ENCODE results near the gene PGLYRP1. TPM values are rescaled to one million over a fixed set of nuclear protein-coding genes. Genes with fewer than 3 reads are reported as not detected.

Gene PGLYRP1
- total RNA-seq, 1 experiment from 2014 or later: not detected

- H3K27me3 ChIP-seq (ENCODE audit: insufficient read depth, low read length): peaks cover 30% of the 10 kb centered on the region
- ChIA-PET POLR2A (no interaction called here), RAD21 (ENCODE audit: low non-redundant PET in 1 of 2, low total read pairs in 2 of 2, uncharacterized antibody in 2 of 2, unreplicated experiment in 2 of 2) (no interaction called here), CTCF (interaction anchor here (0.9 to 1.4 kb wide), 2 partner anchors 21 to 136 kb away, joined by 3 to 4 read pairs; no protein-coding TSS in a partner anchor)
- H3K9ac ChIP-seq (ENCODE audit: low read length): no peak overlapping the region
- no peak overlapping the region for H2AFZ ChIP-seq (ENCODE audit: low read depth, low read length, poor library complexity, severe bottlenecking)
- H3K4me1 ChIP-seq (ENCODE audit: control insufficient read depth in 1 of 2, insufficient read depth in 2 of 2, low read length in 2 of 2): no peaks in the 10 kb centered on the region
- no peaks in the 10 kb centered on the region for H3K79me2 ChIP-seq (ENCODE audit: insufficient read depth, low read length)
- H3K27ac ChIP-seq (ENCODE audit: low read depth, low read length): no peak overlapping the region
- intact Hi-C loops (cut with micrococcal nuclease): no loop called here
- no TSS peak for BruUV-seq (replicated peaks)
- no peak for DNase-seq (ENCODE audit: low read depth, low spot score)
- TF ChIP-seq ZFX (IDR thresholded peaks at IDR 0.05) (no peak), CTCF (IDR thresholded peaks at IDR 0.05 in 2 of 3, conservative IDR thresholded peaks at IDR 0.05 in 1 of 3; ENCODE audit: borderline replicate concordance in 1 of 3, insufficient read depth in 1 of 3, low read depth in 2 of 3, low read length in 2 of 3) (peak in 1 of 3 experiments; percentile 47; a peak in 2 of 6 replicates)
- H3K9me2 ChIP-seq (ENCODE audit: insufficient read depth): no peaks in the 10 kb centered on the region
- no peaks in the 10 kb centered on the region for H3K9me3 ChIP-seq (ENCODE audit: control insufficient read depth in 1 of 2, insufficient read depth in 1 of 2, low read depth in 1 of 2, low read length in 2 of 2)
- H3K4me3 ChIP-seq (replicated peaks in 1 of 2; ENCODE audit: low read depth in 1 of 2, low read length in 2 of 2): no peak overlapping the region
- H3K4me2 ChIP-seq (ENCODE audit: low read length): no peak overlapping the region
- no peaks in the 10 kb centered on the region for H3K36me3 ChIP-seq (ENCODE audit: control insufficient read depth in 1 of 2, insufficient read depth in 2 of 2, low read length in 2 of 2)
- no peaks in the 10 kb centered on the region for H4K20me1 ChIP-seq (ENCODE audit: insufficient read depth)
- peak; percentile 63 for ATAC-seq
Measured at GRCh38 chr19:46049597-46049996, 26.7 kb upstream of the PGLYRP1 start.

- Histone ChIP-seq H3K4me3 (replicated peaks in 1 of 2; ENCODE audit: low read depth in 1 of 2, low read length in 2 of 2) (no peak overlapping the region), H3K27me3 (ENCODE audit: insufficient read depth, low read length) (peaks cover 42% of the 10 kb centered on the region), H3K9ac (ENCODE audit: low read length) (no peak overlapping the region), H3K9me3 (ENCODE audit: control insufficient read depth in 1 of 2, insufficient read depth in 1 of 2, low read depth in 1 of 2, low read length in 2 of 2) (peaks cover 0 to 4% of the 10 kb centered on the region in 2 experiments; a peak in 1 of 4 replicates), H3K4me2 (ENCODE audit: low read length) (no peak overlapping the region), H3K4me1 (ENCODE audit: control insufficient read depth in 1 of 2, insufficient read depth in 2 of 2, low read length in 2 of 2) (peaks cover 0 to 8% of the 10 kb centered on the region in 2 experiments; a peak in 2 of 4 replicates), H4K20me1 (ENCODE audit: insufficient read depth) (no peaks in the 10 kb centered on the region), H3K9me2 (ENCODE audit: insufficient read depth) (no peaks in the 10 kb centered on the region), H3K79me2 (ENCODE audit: insufficient read depth, low read length) (no peaks in the 10 kb centered on the region), H3K27ac (ENCODE audit: low read depth, low read length) (no peak overlapping the region), H2AFZ (ENCODE audit: low read depth, low read length, poor library complexity, severe bottlenecking) (no peak overlapping the region), H3K36me3 (ENCODE audit: control insufficient read depth in 1 of 2, insufficient read depth in 2 of 2, low read length in 2 of 2) (no peaks in the 10 kb centered on the region)
- no TSS peak for BruUV-seq (replicated peaks)
- no peak for DNase-seq (ENCODE audit: low read depth, low spot score)
- intact Hi-C loops (cut with micrococcal nuclease): no loop called here
- no peak for ATAC-seq
- POLR2A ChIA-PET: no interaction called here
- CTCF ChIA-PET: interaction anchor here (2.1 kb wide), 1 partner anchor 35 kb away, joined by 5 read pairs; no protein-coding TSS in a partner anchor
- RAD21 ChIA-PET (ENCODE audit: low non-redundant PET in 1 of 2, low total read pairs in 2 of 2, uncharacterized antibody in 2 of 2, unreplicated experiment in 2 of 2): no interaction called here
- TF ChIP-seq ATF3 (IDR thresholded peaks at IDR 0.05): no peak
- TF ChIP-seq RAD21 (IDR thresholded peaks at IDR 0.05; ENCODE audit: low read depth): no peak
- TF ChIP-seq ELF1 (IDR thresholded peaks at IDR 0.05; ENCODE audit: borderline replicate concordance, low read depth): no peak
- TF ChIP-seq MAX (IDR thresholded peaks at IDR 0.05): no peak
- no peak for TF ChIP-seq CBX3 (IDR thresholded peaks at IDR 0.05; ENCODE audit: low read depth)
- TF ChIP-seq SRF (IDR thresholded peaks at IDR 0.05; ENCODE audit: low read depth): no peak
- no peak for TF ChIP-seq CTCF (IDR thresholded peaks at IDR 0.05 in 2 of 3, conservative IDR thresholded peaks at IDR 0.05 in 1 of 3; ENCODE audit: borderline replicate concordance in 1 of 3, insufficient read depth in 1 of 3, low read depth in 2 of 3, low read length in 2 of 3)
- no peak for TF ChIP-seq EGR1 (IDR thresholded peaks at IDR 0.05; ENCODE audit: low read depth)
- TF ChIP-seq JUND (IDR thresholded peaks at IDR 0.05): no peak
- TF ChIP-seq YY1 (IDR thresholded peaks at IDR 0.05; ENCODE audit: extremely low read depth, insufficient replicate concordance, low read depth, low read length): no peak
- TF ChIP-seq ZBTB33 (IDR thresholded peaks at IDR 0.05; ENCODE audit: extremely low read depth, insufficient replicate concordance, low read length): no peak
- TF ChIP-seq SP1 (IDR thresholded peaks at IDR 0.05; ENCODE audit: low read depth): no peak
- no peak for TF ChIP-seq CEBPB (IDR thresholded peaks at IDR 0.05; ENCODE audit: low read depth)
Measured at GRCh38 chr19:46043519-46043918, 20.7 kb upstream of the PGLYRP1 start.

Data from HCT116 (cell line).